H9 (cell line): ENCODE measurements around the gene ZNF366. TPM values are rescaled to one million over a fixed set of nuclear protein-coding genes. Genes with fewer than 3 reads are reported as not detected.
A peak's percentile ranks its signal among the peaks of the same experiment; 100 is the strongest.

Source experiments
- DNase-seq: peaks from one replicate; pipeline ENCODE4 v3.0.0-alpha.2; 2017
- H2AFZ ChIP-seq: one replicate; pipeline ENCODE4 v1.6.1; 2013; ENCODE audit warnings: mild to moderate bottlenecking, low read length, control low read depth, moderate library complexity
- H2AK5ac ChIP-seq: 2 replicates; pipeline ENCODE4 v1.6.1; 2013; ENCODE audit warnings: low read length, control low read depth, mixed read lengths; ENCODE audit not compliant: insufficient read length
- H2BK120ac ChIP-seq: one replicate; pipeline ENCODE4 v1.6.1; 2013; ENCODE audit warnings: low read depth, mild to moderate bottlenecking, low read length, control low read depth, inconsistent platforms; ENCODE audit not compliant: poor library complexity, severe bottlenecking
- H2BK12ac ChIP-seq: 2 replicates; pipeline ENCODE4 v1.6.1; 2013; ENCODE audit warnings: low read length, control low read depth, mixed read lengths, low read depth; ENCODE audit not compliant: insufficient read length
- H2BK15ac ChIP-seq: 2 replicates; pipeline ENCODE4 v1.6.1; 2013; ENCODE audit warnings: low read depth, low read length, control low read depth
- H2BK20ac ChIP-seq: one replicate; pipeline ENCODE4 v1.6.1; 2013; ENCODE audit warnings: low read depth, mild to moderate bottlenecking, low read length, control low read depth, inconsistent platforms; ENCODE audit not compliant: poor library complexity, severe bottlenecking
- H2BK5ac ChIP-seq: 2 replicates; pipeline ENCODE4 v1.6.1; 2013; ENCODE audit warnings: low read length, control low read depth, mixed read lengths; ENCODE audit not compliant: insufficient read length
- H3K14ac ChIP-seq: 2 replicates; pipeline ENCODE4 v1.6.1; 2013; ENCODE audit warnings: low read length, control low read depth; ENCODE audit not compliant: insufficient read depth
- H3K18ac ChIP-seq: 2 replicates; pipeline ENCODE4 v1.6.1; 2013; ENCODE audit warnings: low read depth, mild to moderate bottlenecking, mixed read lengths, low read length, control low read depth; ENCODE audit not compliant: insufficient read length
- H3K23ac ChIP-seq: 2 replicates; pipeline ENCODE4 v1.6.1; 2013; ENCODE audit warnings: low read length, control low read depth, mixed read lengths, low read depth; ENCODE audit not compliant: insufficient read length
- H3K23me2 ChIP-seq: 2 replicates; pipeline ENCODE4 v1.6.1; 2013; ENCODE audit warnings: low read depth, mild to moderate bottlenecking, mixed read lengths, low read length, control low read depth; ENCODE audit not compliant: insufficient read length, poor library complexity, severe bottlenecking
- H3K27ac ChIP-seq: 2 replicates; pipeline ENCODE4 v1.5.1; 2013; ENCODE audit warnings: low read length, control low read depth, mixed read lengths, low read depth; ENCODE audit not compliant: insufficient read length
- H3K27me3 ChIP-seq: 2 replicates; pipeline ENCODE4 v1.6.1; 2013; ENCODE audit warnings: low read length, control low read depth, inconsistent platforms; ENCODE audit not compliant: insufficient read depth
- H3K4ac ChIP-seq: 2 replicates; pipeline ENCODE4 v1.6.1; 2013; ENCODE audit warnings: low read depth, mild to moderate bottlenecking, control low read depth, inconsistent platforms, low read length, moderate library complexity
- H3K4me1 ChIP-seq: 2 replicates; pipeline ENCODE4 v1.6.1; 2013; ENCODE audit warnings: low read length, control low read depth, inconsistent platforms; ENCODE audit not compliant: insufficient read depth
- H3K4me2 ChIP-seq: 2 replicates; pipeline ENCODE4 v1.6.1; 2013; ENCODE audit warnings: low read length, control low read depth, mixed read lengths; ENCODE audit not compliant: insufficient read length, insufficient read depth
- H3K56ac ChIP-seq: 2 replicates; pipeline ENCODE4 v1.6.1; 2013; ENCODE audit warnings: low read depth, mild to moderate bottlenecking, mixed read lengths, low read length, control low read depth; ENCODE audit not compliant: insufficient read length
- H3K79me1 ChIP-seq: 2 replicates; pipeline ENCODE4 v1.6.1; 2013; ENCODE audit warnings: low read depth, mild to moderate bottlenecking, moderate library complexity, low read length, control low read depth, inconsistent platforms; ENCODE audit not compliant: insufficient read depth, poor library complexity, severe bottlenecking
- H3K79me2 ChIP-seq: 2 replicates; pipeline ENCODE4 v1.6.1; 2013; ENCODE audit warnings: low read length, control low read depth, inconsistent platforms; ENCODE audit not compliant: insufficient read depth
- H3K9ac ChIP-seq: 2 replicates; pipeline ENCODE4 v1.6.1; 2013; ENCODE audit warnings: low read length, control low read depth, mixed read lengths; ENCODE audit not compliant: insufficient read length; ENCODE audit errors: extremely low read depth
- H3K9me3 ChIP-seq: one replicate; pipeline ENCODE4 v1.6.1; 2013; ENCODE audit warnings: low read depth, low read length, inconsistent platforms; ENCODE audit not compliant: control insufficient read depth
- H3T11ph ChIP-seq: one replicate; pipeline ENCODE4 v1.6.1; 2013; ENCODE audit warnings: mild to moderate bottlenecking, low read length, control low read depth, inconsistent platforms
- H4K20me1 ChIP-seq: one replicate; pipeline ENCODE4 v1.6.1; 2013; ENCODE audit not compliant: control insufficient read depth, insufficient read length, insufficient read depth
- H4K5ac ChIP-seq: 2 replicates; pipeline ENCODE4 v1.6.1; 2013; ENCODE audit warnings: low read depth, mild to moderate bottlenecking, mixed read lengths, low read length, control low read depth; ENCODE audit not compliant: insufficient read length
- H4K8ac ChIP-seq: replicated peaks from 2 replicates; pipeline ENCODE4 v1.6.1; 2013; ENCODE audit warnings: low read length, control low read depth, mixed read lengths, low read depth; ENCODE audit not compliant: insufficient read length
- H4K91ac ChIP-seq: 2 replicates; pipeline ENCODE4 v1.6.1; 2013; ENCODE audit warnings: low read depth, mild to moderate bottlenecking, moderate library complexity, mixed read lengths, low read length, control low read depth; ENCODE audit not compliant: insufficient read length
- H3K27ac Mint-ChIP-seq, 3 experiments: 2 replicates in 2 of 3; 3 replicates in 1 of 3; pipeline ENCODE4 v1.8.0; 2020 to 2021; ENCODE audit warnings: mixed read lengths in 3 of 3, mild to moderate bottlenecking in 1 of 3, moderate library complexity in 1 of 3
- H3K27me3 Mint-ChIP-seq: 2 replicates; pipeline ENCODE4 v1.8.0; 2021; ENCODE audit warnings: low read depth, mild to moderate bottlenecking, moderate library complexity, mixed read lengths
- H3K36me3 Mint-ChIP-seq, 3 experiments: 2 replicates in 2 of 3; 3 replicates in 1 of 3; pipeline ENCODE4 v1.8.0; 2020 to 2021; ENCODE audit warnings: low read depth in 3 of 3, mixed read lengths in 3 of 3; ENCODE audit not compliant: insufficient read depth in 1 of 3
- H3K4me1 Mint-ChIP-seq, 2 experiments: 2 replicates each; pipeline ENCODE4 v1.8.0; 2020; ENCODE audit warnings: mixed read lengths in 2 of 2
- H3K4me3 Mint-ChIP-seq, 2 experiments: 2 replicates in 1 of 2; 3 replicates in 1 of 2; pipeline ENCODE4 v1.8.0; 2020 to 2021; ENCODE audit warnings: mild to moderate bottlenecking in 2 of 2, mixed read lengths in 2 of 2, moderate library complexity in 1 of 2
- H3K9me3 Mint-ChIP-seq, 2 experiments: 2 replicates in 1 of 2; 3 replicates in 1 of 2; pipeline ENCODE4 v1.8.0; 2020; ENCODE audit warnings: mild to moderate bottlenecking in 2 of 2, mixed read lengths in 2 of 2, moderate library complexity in 1 of 2
- CTCF ChIP-seq: fragments of 200-600 bp; sonication (generic); conservative IDR thresholded peaks from 3 replicates; pipeline ENCODE4 v1.8.0; 2021; ENCODE audit warnings: antibody characterized with exemption, mild to moderate bottlenecking
- WGBS: extraction: QIAGEN DNeasy Blood & Tissue Kit; methylation state at CpG from one replicate; pipeline ENCODE4 v1.1.7; 2013; ENCODE audit warnings: missing lambda C conversion rate, low lambda C conversion rate, mixed read lengths; ENCODE audit not compliant: insufficient read length; ENCODE audit errors: extremely low coverage; 5-methylcytosine and 5-hydroxymethylcytosine counted together
- total RNA-seq: library from RNA; stranded (reverse); gene quantifications from 2 replicates; pipeline ENCODE4 v1.2.1, GENCODE V29; 2021

Gene ZNF366
- total RNA-seq, 1 experiment from 2014 or later, result not detected

- Histone ChIP-seq H2BK20ac (no peak overlapping the region), H2BK12ac (no peak overlapping the region), H3K4me1 (no peaks in the 10 kb centered on the region; the same call in 1 of the 2 replicates), H4K20me1 (no peaks in the 10 kb centered on the region), H3K4me2 (no peak overlapping the region), H3K27me3 (no peaks in the 10 kb centered on the region), H3T11ph (no peak overlapping the region), H2BK15ac (no peak overlapping the region), H4K5ac (no peak overlapping the region), H3K9me3 (no peaks in the 10 kb centered on the region), H4K91ac (no peak overlapping the region), H3K18ac (no peak overlapping the region), H3K23ac (no peak overlapping the region), H3K79me2 (no peaks in the 10 kb centered on the region), H2AK5ac (no peak overlapping the region), H3K4ac (no peak overlapping the region), H3K79me1 (no peaks in the 10 kb centered on the region), H2AFZ (no peak overlapping the region), H3K23me2 (no peaks in the 10 kb centered on the region), H3K9ac (no peak overlapping the region), H4K8ac (no peak overlapping the region), H2BK120ac (no peak overlapping the region), H2BK5ac (no peak overlapping the region), H3K56ac (no peak overlapping the region), H3K27ac (no peak overlapping the region), H3K14ac (no peak overlapping the region)
- Mint-ChIP-seq H3K36me3 (no peaks in the 10 kb centered on the region; a peak in 2 of 7 replicates), H3K27ac (peak overlapping the region in 2 of 3 experiments; percentile 2 to 78; a peak in 2 of 7 replicates), H3K27me3 (peaks cover 2% of the 10 kb centered on the region), H3K4me1 (peaks cover 11 to 12% of the 10 kb centered on the region in 2 experiments; a peak in 3 of 4 replicates), H3K9me3 (peaks cover 5 to 6% of the 10 kb centered on the region in 2 experiments), H3K4me3 (no peak overlapping the region)
- no peak for TF ChIP-seq CTCF
- DNase-seq, result no peak
- no CpG with 5 or more reads among the region's 12 CpGs for WGBS
Measured at GRCh38 chr5:72518001-72518683, 10.9 kb upstream of the ZNF366 start.
